Duodenal mucosa (tissue), 2 donors: ENCODE data around the gene ZSCAN2.
A peak's percentile ranks its signal among the peaks of the same experiment; 100 is the strongest.
"Not testable (repeated sequence)": the region's sequence is repeated elsewhere in the genome, so short reads cannot be mapped to it uniquely, and the experiment has no call there.

Source experiments
- H3K27ac ChIP-seq: one replicate; pipeline ENCODE4 v1.7.0; 2013; ENCODE audit warnings: low read depth, low read length
- H3K27me3 ChIP-seq, 2 donors: one replicate each; pipeline ENCODE4 v1.7.0; 2013; ENCODE audit warnings: low read length in 2 of 2, control low read depth in 1 of 2; ENCODE audit not compliant: insufficient read depth in 2 of 2, control insufficient read depth in 1 of 2
- H3K36me3 ChIP-seq, 2 donors: one replicate each; pipeline ENCODE4 v1.7.0; 2013; ENCODE audit warnings: low read length in 2 of 2, control low read depth in 1 of 2; ENCODE audit not compliant: insufficient read depth in 2 of 2, control insufficient read depth in 1 of 2
- H3K4me1 ChIP-seq, 2 donors: one replicate each; pipeline ENCODE4 v1.7.0; 2013; ENCODE audit warnings: low read length in 2 of 2, control low read depth in 1 of 2; ENCODE audit not compliant: insufficient read depth in 2 of 2, control insufficient read depth in 1 of 2
- H3K4me3 ChIP-seq, 2 donors: one replicate each; pipeline ENCODE4 v1.7.0; 2013; ENCODE audit warnings: low read length in 2 of 2, low read depth in 1 of 2
- H3K9ac ChIP-seq, 2 donors: one replicate each; pipeline ENCODE4 v1.7.0; 2013; ENCODE audit warnings: low read length in 2 of 2, low read depth in 1 of 2
- H3K9me3 ChIP-seq, 2 donors: one replicate each; pipeline ENCODE4 v1.7.0; 2013; ENCODE audit warnings: low read length in 2 of 2, control low read depth in 1 of 2; ENCODE audit not compliant: control insufficient read depth in 1 of 2

The ZSCAN2 gene

GRCh38 chr15:84581676-84582428 is 19.0 kb upstream of the ZSCAN2 start:
- not testable (repeated sequence) for H3K4me1 ChIP-seq, H3K9me3 ChIP-seq, H3K27ac ChIP-seq, H3K27me3 ChIP-seq, H3K9ac ChIP-seq, H3K36me3 ChIP-seq, H3K4me3 ChIP-seq

GRCh38 chr15:84582583-84583157 is 18.1 kb upstream of the ZSCAN2 start:
- Histone ChIP-seq H3K27ac (no peak overlapping the region), H3K27me3 (no peaks in the 10 kb centered on the region), H3K4me1 (peaks cover 0 to 9% of the 10 kb centered on the region in 2 donors), H3K36me3 (no peaks in the 10 kb centered on the region), H3K4me3 (no peak overlapping the region), H3K9me3 (no peaks in the 10 kb centered on the region), H3K9ac (no peak overlapping the region)

GRCh38 chr15:84583921-84584320 is 16.9 kb upstream of the ZSCAN2 start:
- not testable (repeated sequence) for H3K27ac ChIP-seq, H3K27me3 ChIP-seq, H3K4me3 ChIP-seq, H3K9me3 ChIP-seq, H3K4me1 ChIP-seq, H3K36me3 ChIP-seq, H3K9ac ChIP-seq

- Histone ChIP-seq H3K4me1 (peaks cover 0 to 5% of the 10 kb centered on the region in 2 donors), H3K9ac (no peak overlapping the region), H3K36me3 (no peaks in the 10 kb centered on the region), H3K27ac (no peak overlapping the region), H3K27me3 (no peaks in the 10 kb centered on the region), H3K9me3 (no peaks in the 10 kb centered on the region), H3K4me3 (no peak overlapping the region)
Observed at GRCh38 chr15:84586696-84587095, 14.1 kb upstream of the ZSCAN2 start.

GRCh38 chr15:84588053-84588874 is 12.5 kb upstream of the ZSCAN2 start:
- Histone ChIP-seq H3K27me3 (no peaks in the 10 kb centered on the region), H3K9ac (no peak overlapping the region), H3K9me3 (no peaks in the 10 kb centered on the region), H3K36me3 (no peaks in the 10 kb centered on the region), H3K27ac (no peak overlapping the region), H3K4me3 (peak overlapping the region; percentile 56 to 70), H3K4me1 (peaks cover 0 to 5% of the 10 kb centered on the region in 2 donors)

GRCh38 chr15:84590406-84590805 is 10.4 kb upstream of the ZSCAN2 start:
- H3K36me3 ChIP-seq = no peaks in the 10 kb centered on the region
- H3K4me1 ChIP-seq = peaks cover 5 to 15% of the 10 kb centered on the region in 2 donors
- no peak overlapping the region for H3K4me3 ChIP-seq
- H3K9ac ChIP-seq = no peak overlapping the region
- no peaks in the 10 kb centered on the region for H3K9me3 ChIP-seq
- no peaks in the 10 kb centered on the region for H3K27me3 ChIP-seq
- no peak overlapping the region for H3K27ac ChIP-seq

- peaks cover 5 to 15% of the 10 kb centered on the region in 2 donors for H3K4me1 ChIP-seq
- H3K9me3 ChIP-seq = no peaks in the 10 kb centered on the region
- no peaks in the 10 kb centered on the region for H3K27me3 ChIP-seq
- H3K27ac ChIP-seq = no peak overlapping the region
- H3K4me3 ChIP-seq = no peak overlapping the region
- H3K36me3 ChIP-seq = no peaks in the 10 kb centered on the region
- no peak overlapping the region for H3K9ac ChIP-seq
Observed at GRCh38 chr15:84591815-84592214, 9.0 kb upstream of the ZSCAN2 start.

GRCh38 chr15:84594617-84595290 is 6.1 kb upstream of the ZSCAN2 start:
- H3K4me3 ChIP-seq = peak overlapping the region in 1 of 2 donors; percentile 4
- no peak overlapping the region for H3K9ac ChIP-seq
- H3K27me3 ChIP-seq = no peaks in the 10 kb centered on the region
- no peaks in the 10 kb centered on the region for H3K9me3 ChIP-seq
- no peaks in the 10 kb centered on the region for H3K36me3 ChIP-seq
- peaks cover 6 to 11% of the 10 kb centered on the region in 2 donors for H3K4me1 ChIP-seq
- H3K27ac ChIP-seq = no peak overlapping the region

GRCh38 chr15:84595660-84596059 is 5.1 kb upstream of the ZSCAN2 start:
- H3K27ac ChIP-seq = no peak overlapping the region
- no peak overlapping the region for H3K4me3 ChIP-seq
- H3K4me1 ChIP-seq = peaks cover 9 to 13% of the 10 kb centered on the region in 2 donors
- H3K9me3 ChIP-seq = no peaks in the 10 kb centered on the region
- H3K27me3 ChIP-seq = no peaks in the 10 kb centered on the region
- H3K9ac ChIP-seq = no peak overlapping the region
- H3K36me3 ChIP-seq = no peaks in the 10 kb centered on the region

GRCh38 chr15:84597296-84597695 is 3.5 kb upstream of the ZSCAN2 start:
- Histone ChIP-seq H3K4me1 (peaks cover 13 to 16% of the 10 kb centered on the region in 2 donors), H3K9me3 (no peaks in the 10 kb centered on the region), H3K27ac (no peak overlapping the region), H3K9ac (no peak overlapping the region), H3K4me3 (no peak overlapping the region), H3K27me3 (no peaks in the 10 kb centered on the region), H3K36me3 (no peaks in the 10 kb centered on the region)
